ENCODE data around the gene ZNF385B.

ZNF385B gene

DNA sequence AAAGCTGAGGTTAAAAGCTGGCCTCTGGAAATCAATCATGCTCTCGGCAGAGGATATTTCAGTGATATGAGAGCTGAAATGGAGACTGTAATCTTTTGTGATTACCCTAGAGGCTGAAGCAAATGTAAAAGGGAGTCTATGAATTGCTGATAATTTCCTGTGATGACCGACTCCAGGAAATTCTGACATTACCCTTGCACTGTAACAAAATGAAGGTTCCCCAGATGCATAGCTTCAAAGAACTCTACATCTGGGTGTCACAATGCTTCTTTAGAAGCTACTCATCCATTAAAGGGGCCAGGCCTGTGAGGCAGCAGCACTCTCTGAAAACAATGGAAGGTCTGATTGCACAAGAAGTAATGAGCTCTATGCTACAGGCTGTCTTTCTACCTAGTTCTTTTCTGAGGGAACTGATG is 328.5 kb downstream of the ZNF385B start:
- H3K9me3 ChIP-seq (ENCODE audit: low read length), result no peaks in the 10 kb centered on the region
- H2AFZ ChIP-seq (ENCODE audit: low read length), result no peak overlapping the region
- H3K36me3 ChIP-seq (ENCODE audit: insufficient read depth, low read length), result no peaks in the 10 kb centered on the region
- H3K27ac ChIP-seq (ENCODE audit: low read depth, low read length, poor library complexity, severe bottlenecking), result no peak overlapping the region
- no peaks in the 10 kb centered on the region for H4K20me1 ChIP-seq (ENCODE audit: insufficient read depth, low read length)
- H3K9ac ChIP-seq (ENCODE audit: low read length), result no peak overlapping the region
- no peaks in the 10 kb centered on the region for H3F3A ChIP-seq (ENCODE audit: insufficient read depth, low read length)
- no peaks in the 10 kb centered on the region for H3K9me2 ChIP-seq (ENCODE audit: low read depth, low read length)
- no peaks in the 10 kb centered on the region for H3K27me3 ChIP-seq (ENCODE audit: insufficient read depth, low read length)
- TF ChIP-seq EZH2 (IDR thresholded peaks at IDR 0.05; ENCODE audit: borderline replicate concordance, low read length), result no peak
- TF ChIP-seq, protein P1, sequence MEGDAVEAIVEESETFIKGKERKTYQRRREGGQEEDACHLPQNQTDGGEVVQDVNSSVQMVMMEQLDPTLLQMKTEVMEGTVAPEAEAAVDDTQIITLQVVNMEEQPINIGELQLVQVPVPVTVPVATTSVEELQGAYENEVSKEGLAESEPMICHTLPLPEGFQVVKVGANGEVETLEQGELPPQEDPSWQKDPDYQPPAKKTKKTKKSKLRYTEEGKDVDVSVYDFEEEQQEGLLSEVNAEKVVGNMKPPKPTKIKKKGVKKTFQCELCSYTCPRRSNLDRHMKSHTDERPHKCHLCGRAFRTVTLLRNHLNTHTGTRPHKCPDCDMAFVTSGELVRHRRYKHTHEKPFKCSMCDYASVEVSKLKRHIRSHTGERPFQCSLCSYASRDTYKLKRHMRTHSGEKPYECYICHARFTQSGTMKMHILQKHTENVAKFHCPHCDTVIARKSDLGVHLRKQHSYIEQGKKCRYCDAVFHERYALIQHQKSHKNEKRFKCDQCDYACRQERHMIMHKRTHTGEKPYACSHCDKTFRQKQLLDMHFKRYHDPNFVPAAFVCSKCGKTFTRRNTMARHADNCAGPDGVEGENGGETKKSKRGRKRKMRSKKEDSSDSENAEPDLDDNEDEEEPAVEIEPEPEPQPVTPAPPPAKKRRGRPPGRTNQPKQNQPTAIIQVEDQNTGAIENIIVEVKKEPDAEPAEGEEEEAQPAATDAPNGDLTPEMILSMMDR (IDR thresholded peaks at IDR 0.05; ENCODE audit: low read length), result no peak
- no peaks in the 10 kb centered on the region for H3K79me2 ChIP-seq (ENCODE audit: insufficient read depth, low read length)
- H3K4me3 ChIP-seq (ENCODE audit: low read depth, low read length, poor library complexity, severe bottlenecking), result no peak overlapping the region
- no peak overlapping the region for H3K4me2 ChIP-seq (ENCODE audit: low read length)
- no peaks in the 10 kb centered on the region for H3K4me1 ChIP-seq (ENCODE audit: insufficient read depth, low read length, severe bottlenecking)

DNA sequence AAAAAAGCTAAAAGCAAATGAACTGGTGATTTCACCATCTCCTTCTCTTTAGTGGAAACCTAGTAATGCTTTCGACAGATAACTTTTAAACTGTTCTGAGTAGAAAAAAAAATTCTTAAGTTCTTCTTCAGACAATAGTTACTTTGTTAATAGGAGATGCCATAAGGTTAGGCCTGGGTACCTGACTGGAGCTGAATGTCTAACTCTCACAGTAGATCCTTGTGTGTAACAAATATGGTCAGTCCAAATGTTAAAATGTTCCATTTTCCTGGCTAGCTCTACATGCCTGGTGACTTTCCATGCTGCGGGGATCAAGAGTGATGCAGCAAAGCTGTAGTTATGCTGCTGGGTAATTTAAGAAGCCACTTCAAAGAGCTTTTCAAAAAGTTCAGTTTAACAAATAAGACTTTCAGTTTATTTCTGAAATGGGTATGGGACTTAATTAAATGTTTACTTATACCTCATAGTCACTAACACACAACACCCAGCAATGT is 332.8 kb downstream of the ZNF385B start:
- no peak overlapping the region for H2AFZ ChIP-seq (ENCODE audit: low read length)
- no peaks in the 10 kb centered on the region for H3K36me3 ChIP-seq (ENCODE audit: insufficient read depth, low read length)
- H3F3A ChIP-seq (ENCODE audit: insufficient read depth, low read length), result no peaks in the 10 kb centered on the region
- no peaks in the 10 kb centered on the region for H3K79me2 ChIP-seq (ENCODE audit: insufficient read depth, low read length)
- no peak overlapping the region for H3K4me3 ChIP-seq (ENCODE audit: low read depth, low read length, poor library complexity, severe bottlenecking)
- H3K27ac ChIP-seq (ENCODE audit: low read depth, low read length, poor library complexity, severe bottlenecking), result no peak overlapping the region
- no peaks in the 10 kb centered on the region for H3K27me3 ChIP-seq (ENCODE audit: insufficient read depth, low read length)
- no peaks in the 10 kb centered on the region for H3K4me1 ChIP-seq (ENCODE audit: insufficient read depth, low read length, severe bottlenecking)
- no peaks in the 10 kb centered on the region for H3K9me3 ChIP-seq (ENCODE audit: low read length)
- TF ChIP-seq, protein P1 (IDR thresholded peaks at IDR 0.05; ENCODE audit: low read length), result no peak
- no peak for TF ChIP-seq EZH2 (IDR thresholded peaks at IDR 0.05; ENCODE audit: borderline replicate concordance, low read length)
- no peaks in the 10 kb centered on the region for H4K20me1 ChIP-seq (ENCODE audit: insufficient read depth, low read length)
- H3K4me2 ChIP-seq (ENCODE audit: low read length), result no peak overlapping the region
- H3K9me2 ChIP-seq (ENCODE audit: low read depth, low read length), result no peaks in the 10 kb centered on the region
- no peak overlapping the region for H3K9ac ChIP-seq (ENCODE audit: low read length)

GRCh38 chr2:179525340-179525739 is 336.1 kb downstream of the ZNF385B start:
- Histone ChIP-seq H3K27me3 (ENCODE audit: insufficient read depth, low read length) (no peaks in the 10 kb centered on the region), H3K9me3 (ENCODE audit: low read length) (no peaks in the 10 kb centered on the region), H4K20me1 (ENCODE audit: insufficient read depth, low read length) (no peaks in the 10 kb centered on the region), H3K4me3 (ENCODE audit: low read depth, low read length, poor library complexity, severe bottlenecking) (no peak overlapping the region), H3F3A (ENCODE audit: insufficient read depth, low read length) (no peaks in the 10 kb centered on the region), H3K27ac (ENCODE audit: low read depth, low read length, poor library complexity, severe bottlenecking) (no peak overlapping the region), H3K9me2 (ENCODE audit: low read depth, low read length) (no peaks in the 10 kb centered on the region), H3K79me2 (ENCODE audit: insufficient read depth, low read length) (no peaks in the 10 kb centered on the region), H3K4me1 (ENCODE audit: insufficient read depth, low read length, severe bottlenecking) (no peaks in the 10 kb centered on the region), H2AFZ (ENCODE audit: low read length) (no peak overlapping the region), H3K9ac (ENCODE audit: low read length) (no peak overlapping the region), H3K36me3 (ENCODE audit: insufficient read depth, low read length) (no peaks in the 10 kb centered on the region), H3K4me2 (ENCODE audit: low read length) (no peak overlapping the region)
- no peak for TF ChIP-seq EZH2 (IDR thresholded peaks at IDR 0.05; ENCODE audit: borderline replicate concordance, low read length)
- TF ChIP-seq, protein P1 (IDR thresholded peaks at IDR 0.05; ENCODE audit: low read length), result no peak

All from OCI-LY1 (cell line).